ENCODE data around the gene HOOK2.

HOOK2 gene

GRCh38 chr19:12785431-12786031, 10.2 kb upstream of the HOOK2 start:
- DNase-seq (ENCODE audit: low read depth), result no peak
- peak overlapping the region; percentile 9 for H3K4me3 ChIP-seq (ENCODE audit: low read depth, low read length)

GRCh38 chr19:12784871-12785430, 9.6 kb upstream of the HOOK2 start:
- peak; percentile 63 for DNase-seq (ENCODE audit: low read depth)
- H3K4me3 ChIP-seq (ENCODE audit: low read depth, low read length), result no peak overlapping the region
- no peak for TF ChIP-seq CTCF (IDR thresholded peaks at IDR 0.05; ENCODE audit: insufficient read depth, low read depth, low read length, missing control alignments)

More at GRCh38 chr19:12785431-12786031, 10.2 kb upstream of the HOOK2 start:
- TF ChIP-seq CTCF (IDR thresholded peaks at IDR 0.05; ENCODE audit: insufficient read depth, low read depth, low read length, missing control alignments), result no peak

GRCh38 chr19:12784394-12784870, 9.1 kb upstream of the HOOK2 start:
- no peak for TF ChIP-seq CTCF (IDR thresholded peaks at IDR 0.05; ENCODE audit: insufficient read depth, low read depth, low read length, missing control alignments)
- DNase-seq (ENCODE audit: low read depth), result peak; percentile 55
- no peak overlapping the region for H3K4me3 ChIP-seq (ENCODE audit: low read depth, low read length)

- no peak for TF ChIP-seq CTCF (IDR thresholded peaks at IDR 0.05; ENCODE audit: insufficient read depth, low read depth, low read length, missing control alignments)
- DNase-seq (ENCODE audit: low read depth), result peak; percentile 35
- H3K4me3 ChIP-seq (ENCODE audit: low read depth, low read length), result no peak overlapping the region
These were observed 8.6 kb upstream of the HOOK2 start for GRCh38 chr19:12783849-12784393.

GRCh38 chr19:12783291-12783848, 8.0 kb upstream of the HOOK2 start:
- peak; percentile 78 for DNase-seq (ENCODE audit: low read depth)
- peak overlapping the region; percentile 46 for H3K4me3 ChIP-seq (ENCODE audit: low read depth, low read length)
- no peak for TF ChIP-seq CTCF (IDR thresholded peaks at IDR 0.05; ENCODE audit: insufficient read depth, low read depth, low read length, missing control alignments)

GRCh38 chr19:12782424-12783290, 7.3 kb upstream of the HOOK2 start:
- peak; percentile 8 for TF ChIP-seq CTCF (IDR thresholded peaks at IDR 0.05; ENCODE audit: insufficient read depth, low read depth, low read length, missing control alignments)
- peak; percentile 93 for DNase-seq (ENCODE audit: low read depth)

More at GRCh38 chr19:12782424-12783290, 7.3 kb upstream of the HOOK2 start:
- peak overlapping the region; percentile 46 for H3K4me3 ChIP-seq (ENCODE audit: low read depth, low read length)

Measured in GM12865 (cell line).